GM15510 (cell line): ENCODE results near the gene GOLGA7B.

Experiments used
- POLR2A ChIP-seq: IDR thresholded peaks from 3 replicates; pipeline ENCODE4 v1.6.1; 2011; ENCODE audit warnings: borderline replicate concordance; ENCODE audit not compliant: insufficient read length; ENCODE audit errors: extremely low read depth

The GOLGA7B gene

GRCh38 chr10:97892939-97893338, 43.3 kb downstream of the GOLGA7B start:
- TF ChIP-seq POLR2A, result no peak

DNA sequence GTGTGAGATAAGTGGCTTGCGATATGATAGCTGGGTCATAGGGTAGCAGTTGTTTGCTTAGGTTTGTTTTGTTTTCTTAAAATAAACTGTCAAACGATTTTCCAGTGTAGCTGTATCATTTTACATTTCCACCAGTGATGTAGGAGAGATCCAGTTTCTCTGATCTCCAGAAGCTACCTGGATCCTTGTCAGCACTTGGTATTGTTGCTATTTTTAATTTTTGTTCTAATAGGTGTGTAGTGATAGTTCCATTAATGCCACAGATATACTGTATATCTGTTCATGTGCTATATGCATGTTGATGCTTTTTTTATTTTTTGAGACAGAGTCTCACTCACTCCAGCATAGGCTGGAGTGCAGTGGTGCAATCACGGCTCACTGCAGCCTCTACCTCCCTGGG, 44.4 kb downstream of the GOLGA7B start:
- no peak for TF ChIP-seq POLR2A

DNA sequence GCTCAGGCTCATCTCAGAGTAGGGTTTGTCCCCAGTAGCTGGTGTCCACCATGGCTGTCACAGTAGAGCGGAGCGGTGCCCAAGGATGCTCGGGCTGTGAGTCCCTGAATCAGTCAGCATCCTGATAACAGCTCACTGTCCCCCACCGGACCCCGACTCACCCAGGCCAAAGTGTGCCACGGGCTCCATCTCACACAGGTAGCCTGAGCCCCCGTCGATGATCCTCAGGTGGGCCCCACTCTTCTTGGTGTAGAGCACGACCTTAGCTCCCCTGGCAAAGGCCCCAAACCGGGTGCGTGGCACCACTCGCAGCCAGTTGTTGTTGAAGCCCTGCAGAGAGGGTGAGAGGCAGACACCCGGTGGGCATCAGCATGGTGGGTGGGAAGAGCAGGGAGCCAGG, 45.4 kb downstream of the GOLGA7B start:
- TF ChIP-seq POLR2A, result no peak

- no peak for TF ChIP-seq POLR2A
Measured at GRCh38 chr10:97895915-97896314, 46.3 kb downstream of the GOLGA7B start.

DNA sequence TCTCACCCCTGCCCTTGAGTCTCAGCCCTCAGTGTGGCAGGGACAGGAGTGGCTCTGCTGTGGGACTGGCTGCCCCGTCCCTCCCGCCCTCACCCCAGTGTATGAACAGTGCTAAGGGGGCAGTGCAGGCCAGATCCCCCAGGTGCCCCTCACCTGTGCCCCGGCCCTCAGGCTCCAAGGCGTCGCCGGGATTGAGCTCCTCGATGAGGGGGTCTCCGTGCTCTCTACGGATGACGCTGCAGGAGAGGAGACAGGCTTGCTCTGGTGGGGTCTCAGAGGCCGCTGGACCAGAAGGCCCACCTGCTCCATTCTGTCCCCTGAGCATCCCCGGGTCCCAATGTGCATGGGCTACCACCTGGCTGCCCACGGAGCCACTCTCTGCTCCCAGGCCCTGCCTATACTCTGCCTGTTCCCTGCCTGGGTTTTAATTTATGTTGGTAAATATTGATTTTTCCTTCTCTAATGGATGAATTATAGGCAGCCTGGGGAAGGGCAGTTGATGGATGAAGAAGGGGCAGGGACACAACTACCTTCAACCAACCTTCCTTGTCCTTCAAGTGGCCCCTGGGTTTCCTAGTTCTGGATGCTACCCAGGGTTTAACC, 47.2 kb downstream of the GOLGA7B start:
- no peak for TF ChIP-seq POLR2A

GRCh38 chr10:97898429-97898828, 48.8 kb downstream of the GOLGA7B start:
- TF ChIP-seq POLR2A, result no peak

DNA sequence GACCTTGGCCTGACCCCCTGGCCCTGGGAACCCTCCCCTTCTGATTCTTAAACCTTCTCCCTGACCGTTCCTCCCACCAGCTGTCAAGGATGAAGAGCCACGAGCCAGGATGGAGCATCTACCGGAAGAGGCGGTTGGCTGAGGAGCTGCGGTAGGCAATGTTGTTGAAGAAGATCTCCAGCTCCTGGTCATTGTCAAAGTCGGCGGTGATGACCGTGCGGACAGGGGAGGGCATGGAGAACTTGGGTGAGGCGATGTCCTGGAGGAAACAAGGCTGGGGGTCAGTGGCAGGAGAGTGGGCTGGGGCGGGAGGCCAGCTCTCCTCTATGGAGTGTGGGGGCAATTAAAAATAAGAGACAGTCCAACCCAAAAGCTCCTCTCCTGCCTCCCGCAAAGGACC, 51.7 kb downstream of the GOLGA7B start:
- TF ChIP-seq POLR2A, result no peak

DNA sequence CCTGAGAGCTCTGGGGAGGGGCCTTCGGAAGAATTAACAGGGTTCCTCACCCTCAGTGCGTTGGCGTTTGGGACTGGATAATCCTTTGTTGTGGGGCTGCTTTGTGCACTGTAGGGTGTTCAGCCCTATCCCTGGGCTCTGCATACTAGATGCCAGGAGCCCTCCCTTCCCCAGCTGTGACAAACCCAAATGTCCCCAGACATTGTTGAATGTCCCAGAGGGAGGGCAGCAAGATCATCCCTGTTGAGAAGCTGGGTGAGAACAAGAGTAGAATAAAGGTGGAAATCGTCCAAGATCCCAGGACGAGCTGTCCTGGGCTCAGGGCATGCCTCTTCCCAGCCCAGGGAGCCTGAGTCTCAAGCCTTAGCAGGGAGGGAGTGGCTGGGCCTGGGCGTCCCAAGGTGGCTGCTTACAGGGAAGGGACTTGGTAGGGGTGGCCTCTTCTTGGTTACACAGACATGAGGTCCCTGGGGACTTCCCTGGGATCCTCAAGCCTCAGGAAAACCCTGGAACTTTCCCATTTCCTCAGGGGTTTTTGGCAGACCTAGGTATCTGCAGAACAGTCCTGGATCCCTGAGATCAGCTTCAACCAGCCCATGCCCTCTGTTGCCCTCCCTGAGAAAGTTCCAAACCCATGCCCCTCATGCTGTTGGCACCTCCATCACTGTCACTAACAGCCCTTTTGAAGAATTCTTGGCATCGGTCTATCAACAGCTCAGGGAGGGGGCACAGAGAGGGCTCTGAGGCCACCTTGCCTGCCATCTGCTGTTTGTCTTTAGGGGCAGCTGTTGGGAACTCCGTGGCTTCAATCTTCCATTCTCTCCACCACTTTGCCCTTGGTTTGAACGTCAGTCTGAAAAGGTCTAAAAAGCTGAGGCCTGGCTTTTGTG, 53.7 kb downstream of the GOLGA7B start:
- no peak for TF ChIP-seq POLR2A

GRCh38 chr10:97904018-97904381, 54.4 kb downstream of the GOLGA7B start:
- no peak for TF ChIP-seq POLR2A

- no peak for TF ChIP-seq POLR2A
Measured at GRCh38 chr10:97904576-97904975, 54.9 kb downstream of the GOLGA7B start.

GRCh38 chr10:97905276-97905675, 55.6 kb downstream of the GOLGA7B start:
- no peak for TF ChIP-seq POLR2A

DNA sequence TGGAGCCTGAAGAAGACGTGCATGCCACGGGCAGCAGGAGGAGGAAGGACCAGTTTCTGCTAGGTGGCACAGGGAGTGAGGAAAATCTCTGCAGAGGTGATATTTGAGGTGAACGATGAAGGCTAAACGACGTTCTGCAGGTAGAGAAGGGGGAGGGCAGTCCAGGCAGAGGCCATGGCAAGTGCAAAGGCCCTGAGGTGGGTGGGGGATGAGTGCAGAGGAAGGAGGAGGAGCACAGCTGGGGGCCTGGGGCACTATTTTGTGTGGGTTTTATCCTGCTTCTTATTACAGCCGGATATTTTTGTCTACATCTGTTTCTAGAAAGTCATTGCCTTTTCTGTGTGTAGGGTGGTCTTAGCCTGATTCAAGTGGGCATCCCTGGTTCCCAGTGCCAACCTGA, 57.6 kb downstream of the GOLGA7B start:
- TF ChIP-seq POLR2A, result no peak

GRCh38 chr10:97907830-97908229, 58.2 kb downstream of the GOLGA7B start:
- TF ChIP-seq POLR2A, result no peak

DNA sequence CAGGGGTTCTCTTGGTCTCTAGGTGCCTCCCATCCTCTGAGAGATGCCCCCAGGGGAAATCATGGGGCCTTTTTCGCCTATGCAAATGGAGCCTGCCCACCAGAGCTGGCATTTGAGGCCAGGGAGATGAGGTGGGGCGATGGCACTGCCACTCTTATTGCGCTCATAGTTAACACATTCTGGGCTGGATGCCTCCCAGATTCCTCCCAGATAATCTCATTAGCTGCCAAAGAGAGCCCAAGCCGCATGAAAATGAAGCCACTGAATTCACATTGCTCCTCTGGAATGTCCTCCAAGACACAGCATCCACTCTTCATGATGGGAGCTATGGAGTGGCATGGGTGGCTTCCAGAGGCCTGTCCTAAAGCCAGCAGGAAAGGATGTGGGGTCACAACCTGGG, 61.0 kb downstream of the GOLGA7B start:
- TF ChIP-seq POLR2A, result no peak

DNA sequence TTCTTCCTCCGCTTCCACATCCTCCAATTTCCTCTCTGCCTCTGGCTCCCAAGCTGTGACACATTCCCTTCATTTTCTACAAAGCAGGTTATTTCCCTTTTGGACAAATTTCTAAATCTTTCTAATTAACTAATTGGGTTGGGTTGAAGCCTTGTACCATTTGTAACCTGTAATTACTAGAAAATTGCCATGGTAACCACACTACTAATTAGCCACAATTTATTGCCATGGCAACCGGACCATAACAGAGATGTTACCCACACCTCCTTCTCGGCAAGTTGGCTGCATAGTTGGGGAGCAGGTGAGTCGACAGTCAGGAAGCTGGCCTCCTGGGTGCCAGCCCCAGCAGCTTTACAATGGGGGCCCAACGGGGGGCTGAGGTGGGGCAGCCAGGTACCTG, 61.6 kb downstream of the GOLGA7B start:
- no peak for TF ChIP-seq POLR2A

DNA sequence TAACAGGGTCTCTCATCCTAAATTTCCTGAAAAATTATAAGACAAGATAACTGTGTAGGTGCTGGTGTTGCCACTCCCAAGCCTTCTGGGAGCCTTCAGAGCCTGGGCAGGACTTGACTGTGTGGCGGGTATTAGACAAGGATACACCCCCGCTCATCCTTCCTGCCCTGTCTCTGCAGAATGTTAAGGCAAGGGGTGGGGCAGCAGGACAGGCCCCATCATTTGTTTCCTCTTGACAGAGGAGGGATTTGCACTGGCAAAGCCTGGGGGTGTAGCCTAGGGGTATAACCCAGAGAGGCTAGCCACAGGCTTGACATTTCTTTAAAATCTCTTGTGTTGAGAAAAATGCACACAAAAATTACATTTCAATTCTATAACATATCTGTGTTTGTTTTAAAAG, 63.5 kb downstream of the GOLGA7B start:
- TF ChIP-seq POLR2A, result no peak
